GM18505 (cell line): ENCODE measurements around the gene CD1C.
A peak's percentile ranks its signal among the peaks of the same experiment; 100 is the strongest.
"Not testable (repeated sequence)": the region's sequence is repeated elsewhere in the genome, so short reads cannot be mapped to it uniquely, and the experiment has no call there.

Experiments used
- ATAC-seq: cut with Tn5 transposase; IDR thresholded peaks from one replicate; pipeline ENCODE4 v1.9.1; 2021; ENCODE audit not compliant: unreplicated experiment
- POLR2A ChIP-seq: IDR thresholded peaks from 4 replicates; pipeline ENCODE4 v1.6.1; 2011; ENCODE audit warnings: borderline replicate concordance; ENCODE audit not compliant: insufficient read depth, insufficient read length; ENCODE audit errors: extremely low read depth

The CD1C gene

GRCh38 chr1:158289811-158290210 lies at the start of gene CD1C:
CD1C (plus strand) TSS chr1:158289923; CDS start chr1:158290065, 142 bp downstream.
- ATAC-seq, result no peak
- no peak for TF ChIP-seq POLR2A

- TF ChIP-seq POLR2A, result no peak
- ATAC-seq, result no peak
Observed at GRCh38 chr1:158246650-158247049, 43.1 kb upstream of the CD1C start.

- peak; percentile 75 for ATAC-seq
- no peak for TF ChIP-seq POLR2A
Observed at GRCh38 chr1:158248118-158248517, 41.6 kb upstream of the CD1C start.

- no peak for ATAC-seq
- TF ChIP-seq POLR2A, result no peak
Observed at GRCh38 chr1:158248771-158249170, 41.0 kb upstream of the CD1C start.

- no peak for TF ChIP-seq POLR2A
- no peak for ATAC-seq
Observed at GRCh38 chr1:158249646-158250045, 40.1 kb upstream of the CD1C start.

- TF ChIP-seq POLR2A, result no peak
- no peak for ATAC-seq
Observed at GRCh38 chr1:158251163-158251562, 38.6 kb upstream of the CD1C start.

- ATAC-seq, result no peak
- TF ChIP-seq POLR2A, result no peak
Observed at GRCh38 chr1:158255656-158256055, 34.1 kb upstream of the CD1C start.

- not testable (repeated sequence) for ATAC-seq
Observed at GRCh38 chr1:158256747-158257146, 33.0 kb upstream of the CD1C start.

GRCh38 chr1:158257888-158258287 lies 31.8 kb upstream of the CD1C start:
- ATAC-seq, result no peak
- TF ChIP-seq POLR2A, result no peak

- ATAC-seq, result no peak
- no peak for TF ChIP-seq POLR2A
Observed at GRCh38 chr1:158259117-158259516, 30.6 kb upstream of the CD1C start.

GRCh38 chr1:158272681-158273080 lies 17.0 kb upstream of the CD1C start:
- no peak for TF ChIP-seq POLR2A
- no peak for ATAC-seq

GRCh38 chr1:158274797-158275196 lies 14.9 kb upstream of the CD1C start:
- TF ChIP-seq POLR2A, result no peak
- ATAC-seq, result no peak

GRCh38 chr1:158282421-158282820 lies 7.3 kb upstream of the CD1C start:
- not testable (repeated sequence) for ATAC-seq

GRCh38 chr1:158283965-158284364 lies 5.8 kb upstream of the CD1C start:
- no peak for TF ChIP-seq POLR2A
- no peak for ATAC-seq

- peak; percentile 51 for TF ChIP-seq POLR2A
- peak; percentile 72 for ATAC-seq
Observed at GRCh38 chr1:158285756-158286241, 3.9 kb upstream of the CD1C start.
